Inflammatory macrophage treated with lipopolysaccharide for 4 hours (primary cell): Measurements from ENCODE around the gene MS4A10.

Experiments
- DNase-seq: peaks from one replicate; pipeline ENCODE4 v3.0.0-alpha.2; 2020

MS4A10 gene

DNA sequence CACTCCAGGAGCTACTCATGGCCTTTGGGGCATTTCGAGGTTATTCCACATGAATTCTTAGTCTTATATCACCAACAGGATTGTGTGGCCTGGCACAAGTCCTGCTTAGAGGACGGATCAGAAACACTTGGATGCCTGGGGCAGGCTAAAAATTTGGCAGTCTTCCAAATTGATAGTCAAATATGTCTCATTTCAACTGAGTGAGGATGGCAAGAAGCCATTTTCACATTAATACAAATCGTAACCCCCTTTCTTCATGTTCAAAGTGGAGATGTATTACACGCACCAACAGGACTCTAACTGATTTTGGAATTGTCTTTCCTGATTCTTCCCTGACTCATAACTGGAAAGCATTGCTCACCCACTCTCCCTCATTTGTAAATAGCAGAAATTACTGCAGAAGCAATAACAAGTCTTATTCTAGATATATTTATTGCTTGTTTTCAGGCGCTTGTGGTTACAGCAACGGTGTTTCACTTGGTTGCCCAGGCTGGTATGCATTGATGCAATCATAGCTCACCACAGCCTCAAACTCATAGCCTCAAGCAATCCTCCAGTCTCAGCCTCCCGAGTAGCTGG is 46.5 kb downstream of the MS4A10 start:
- no peak for DNase-seq

GRCh38 chr11:60834742-60835533 is 49.8 kb downstream of the MS4A10 start:
- DNase-seq = peak; percentile 21

DNA sequence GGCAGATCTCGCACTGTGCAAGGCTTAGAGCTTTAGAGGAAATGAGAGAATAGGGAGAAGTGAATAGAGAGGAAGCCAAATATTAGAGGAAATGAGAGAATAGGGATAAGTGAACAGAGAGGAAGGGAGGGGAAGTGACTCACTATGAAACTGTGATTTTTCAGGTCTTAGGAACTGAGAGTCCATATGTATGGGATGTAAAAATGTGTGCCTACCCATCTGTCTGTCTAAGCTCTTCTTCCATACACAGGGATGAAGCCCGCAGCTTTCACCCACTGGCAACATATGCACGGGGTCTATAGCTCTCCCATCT is 50.4 kb downstream of the MS4A10 start:
- DNase-seq = peak; percentile 88

DNA sequence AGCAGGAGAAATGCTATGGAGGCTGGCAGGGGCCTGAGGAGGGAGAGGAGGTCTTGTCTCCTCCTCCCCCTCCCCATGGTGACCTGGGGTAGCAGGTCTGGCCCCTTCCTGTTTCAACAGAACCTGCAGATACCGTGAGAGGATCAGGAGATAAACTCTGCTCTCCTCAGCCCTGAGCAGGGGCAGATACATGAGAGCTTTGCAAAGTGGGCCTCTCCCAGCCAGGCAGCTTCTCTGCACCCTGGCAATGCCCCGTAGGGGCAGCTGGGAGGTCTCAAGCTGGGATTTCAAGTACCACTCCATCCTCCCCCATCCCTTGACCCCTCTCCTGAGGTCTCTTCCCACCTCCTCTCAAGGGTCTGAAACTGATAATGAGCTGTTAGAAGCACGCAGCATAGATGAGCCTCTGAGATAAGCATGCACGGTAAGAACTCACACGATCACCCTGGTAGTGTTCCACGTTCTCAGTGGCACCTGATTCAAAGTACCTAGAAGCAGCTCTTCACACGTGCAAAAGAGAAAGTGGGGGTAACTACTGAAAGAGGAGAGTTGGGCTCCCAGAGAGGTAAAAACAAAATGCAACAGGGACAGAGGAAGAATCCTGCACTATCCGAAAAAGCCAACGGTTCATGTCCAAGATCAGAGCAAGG is 51.9 kb downstream of the MS4A10 start:
- DNase-seq = no peak

DNA sequence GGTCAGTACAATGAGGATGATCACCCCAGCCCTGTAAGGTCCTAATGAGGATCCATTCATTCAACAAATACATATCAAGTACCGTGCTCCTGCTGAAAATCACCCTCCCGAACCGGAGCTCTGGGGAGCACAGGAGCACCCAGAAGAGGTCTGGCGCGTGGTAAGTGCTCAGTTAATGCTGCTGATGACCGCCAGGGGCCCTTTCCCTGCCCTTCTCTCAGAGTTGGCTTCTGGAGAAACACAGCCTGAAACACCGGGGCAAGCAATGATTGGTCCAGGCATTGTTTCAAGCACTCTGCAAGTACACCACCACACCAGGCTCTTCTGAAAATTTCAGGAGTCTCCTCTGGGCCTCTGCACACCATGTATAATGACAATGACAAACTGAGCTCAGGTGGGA is 53.0 kb downstream of the MS4A10 start:
- DNase-seq = no peak

DNA sequence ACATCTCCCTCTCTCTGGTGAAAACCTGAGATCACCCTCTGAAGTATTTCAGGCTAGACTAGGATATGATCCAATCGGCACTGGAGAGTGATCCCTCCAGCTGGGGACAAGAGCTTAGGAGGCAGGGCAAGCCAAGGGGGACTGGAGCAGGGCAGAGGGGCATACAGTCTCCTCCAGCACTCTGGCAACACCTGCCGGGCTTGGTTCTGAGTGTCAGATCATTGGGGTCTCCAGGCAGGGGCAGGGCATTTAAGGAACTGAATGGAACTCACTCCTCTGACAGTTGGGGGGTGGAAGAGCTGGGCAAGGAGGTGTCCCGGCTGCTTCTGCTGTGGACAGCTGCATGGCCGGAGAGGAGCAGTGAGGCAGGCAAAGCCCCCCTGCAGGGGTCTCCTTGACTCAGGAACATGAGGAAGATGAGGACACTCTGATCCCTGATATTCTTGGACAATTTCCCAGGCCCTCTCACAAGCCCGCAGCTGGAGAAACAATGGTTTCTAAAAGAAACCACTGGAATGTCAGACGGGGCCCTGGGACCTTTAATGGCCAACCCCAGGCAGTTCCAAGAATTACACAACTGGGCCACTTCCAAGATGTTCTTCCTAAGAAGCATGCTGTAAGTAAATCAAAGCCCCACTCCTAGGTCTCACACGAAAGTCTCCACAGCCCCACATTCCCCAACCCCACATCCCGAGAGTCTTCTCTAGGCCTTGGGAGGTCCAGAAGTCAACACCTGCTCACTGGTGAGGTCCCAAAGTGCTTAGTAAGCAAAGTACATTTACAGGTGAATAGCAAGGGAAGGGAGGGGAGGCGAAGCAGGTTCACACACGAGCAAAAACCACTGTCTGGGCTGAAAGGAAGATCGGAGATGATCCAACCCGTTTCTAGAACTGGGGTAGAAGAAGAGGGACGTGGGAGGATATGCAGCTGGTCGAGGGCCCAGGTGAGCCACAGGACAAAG is 55.6 kb downstream of the MS4A10 start:
- DNase-seq = no peak

GRCh38 chr11:60841797-60842667 is 56.9 kb downstream of the MS4A10 start, which contains the start of gene CCDC86:
Gene CCDC86 (plus strand): TSS chr11:60842113. CDS start chr11:60842125, 12 bp downstream.
- DNase-seq = peak; percentile 93

DNA sequence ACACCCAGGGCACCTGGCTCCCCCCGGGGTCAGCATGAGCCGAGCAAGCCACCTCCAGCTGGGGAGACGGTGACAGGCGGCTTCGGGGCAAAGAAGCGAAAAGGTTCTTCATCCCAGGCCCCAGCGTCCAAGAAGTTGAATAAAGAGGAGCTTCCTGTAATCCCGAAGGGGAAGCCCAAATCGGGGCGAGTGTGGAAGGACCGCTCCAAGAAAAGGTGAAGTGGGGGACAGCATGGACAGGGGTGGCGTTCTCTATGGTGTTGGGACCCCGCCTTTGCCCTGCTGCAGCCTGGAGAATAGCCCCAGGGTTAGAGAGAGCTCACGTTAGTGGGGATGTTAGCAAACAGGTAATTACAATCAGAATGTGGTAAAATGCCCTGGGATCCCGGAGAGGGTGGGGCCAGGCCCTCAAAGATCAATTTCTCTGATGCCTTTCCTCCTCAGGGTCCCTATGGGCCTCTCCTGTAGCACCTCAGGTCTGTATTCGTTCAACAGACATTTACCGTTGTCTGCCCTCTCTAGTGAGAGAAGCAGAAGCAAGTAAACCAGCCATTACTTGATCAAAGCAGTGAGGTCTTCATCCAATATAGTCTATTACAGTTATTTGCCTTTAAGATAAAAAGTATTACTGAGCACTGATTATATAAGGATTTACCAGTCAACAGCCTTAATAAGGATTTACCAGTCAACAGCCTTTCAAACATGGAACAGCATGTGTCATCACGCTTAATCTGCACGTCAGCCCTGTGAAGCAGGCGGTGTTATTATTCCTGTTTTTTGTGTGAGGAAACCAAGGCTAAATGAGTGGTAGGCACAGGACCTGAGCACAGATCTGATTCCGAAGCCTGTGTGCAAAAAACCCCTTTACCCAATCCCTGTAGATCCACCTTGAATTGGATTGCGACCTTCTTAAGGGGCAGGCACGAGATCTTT is 57.8 kb downstream of the MS4A10 start:
- peak; percentile 14 for DNase-seq

DNA sequence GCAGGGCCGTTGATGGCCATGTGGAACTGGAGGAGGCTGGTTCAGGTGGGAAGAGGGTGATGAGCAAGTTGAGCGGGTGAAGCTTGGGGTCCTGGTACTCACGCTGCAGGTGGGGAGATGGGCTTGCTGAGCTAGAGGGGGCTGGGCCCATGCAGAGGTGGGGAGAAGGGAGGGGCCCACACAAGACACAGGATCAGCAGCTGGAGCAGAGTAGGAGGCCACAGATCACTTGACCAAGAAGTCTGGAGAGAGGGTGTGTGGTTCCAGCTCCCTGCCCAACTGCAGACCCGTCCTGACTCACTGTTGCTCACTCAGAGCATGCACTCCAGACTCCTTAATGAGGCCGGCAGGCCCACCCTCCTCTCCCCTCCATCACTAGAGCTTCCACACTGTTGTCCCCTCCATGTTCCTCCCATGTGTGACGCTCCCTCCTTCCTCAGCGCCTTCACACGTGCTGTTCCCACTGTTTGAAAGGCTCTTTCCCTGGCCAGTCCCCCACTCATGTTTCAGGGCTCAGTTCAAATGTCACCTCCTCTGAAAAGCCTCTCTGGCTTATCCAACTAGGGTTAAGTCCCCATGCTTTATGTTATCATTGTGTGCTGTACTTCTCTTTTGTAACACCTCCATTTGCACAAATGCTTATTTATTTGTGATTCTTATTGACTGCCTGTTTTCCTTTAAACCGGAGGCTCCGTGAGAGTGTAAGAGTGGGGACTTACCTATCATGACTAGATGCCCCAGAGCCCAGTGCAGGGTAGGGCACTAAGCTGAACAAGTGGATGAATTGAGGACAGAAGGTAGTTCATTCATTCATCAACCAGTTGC is 59.1 kb downstream of the MS4A10 start:
- no peak for DNase-seq

DNA sequence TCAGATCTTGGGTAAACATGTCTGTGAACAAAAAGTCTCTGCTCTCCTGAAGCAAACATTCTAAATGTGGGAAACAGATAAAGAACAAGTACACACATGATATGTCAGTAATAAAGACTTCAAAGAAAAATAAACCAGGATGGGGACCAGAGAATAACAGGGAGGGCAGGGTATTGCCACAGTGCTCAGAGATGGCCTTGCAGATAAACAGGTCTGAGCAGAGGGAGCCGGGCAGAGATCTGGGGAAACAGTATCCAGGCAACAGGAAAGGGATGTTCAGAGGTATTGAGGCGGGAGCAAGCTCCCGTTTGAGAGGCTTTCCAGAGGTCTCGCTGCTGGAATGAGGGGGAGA is 59.7 kb downstream of the MS4A10 start:
- no peak for DNase-seq

GRCh38 chr11:60845338-60845737 is 60.2 kb downstream of the MS4A10 start:
- DNase-seq = no peak

- DNase-seq = no peak
Measured at GRCh38 chr11:60847281-60847680, 62.1 kb downstream of the MS4A10 start.

GRCh38 chr11:60847896-60848295 is 62.8 kb downstream of the MS4A10 start:
- DNase-seq = no peak

- no peak for DNase-seq
Measured at GRCh38 chr11:60848714-60849151, 63.6 kb downstream of the MS4A10 start.

DNA sequence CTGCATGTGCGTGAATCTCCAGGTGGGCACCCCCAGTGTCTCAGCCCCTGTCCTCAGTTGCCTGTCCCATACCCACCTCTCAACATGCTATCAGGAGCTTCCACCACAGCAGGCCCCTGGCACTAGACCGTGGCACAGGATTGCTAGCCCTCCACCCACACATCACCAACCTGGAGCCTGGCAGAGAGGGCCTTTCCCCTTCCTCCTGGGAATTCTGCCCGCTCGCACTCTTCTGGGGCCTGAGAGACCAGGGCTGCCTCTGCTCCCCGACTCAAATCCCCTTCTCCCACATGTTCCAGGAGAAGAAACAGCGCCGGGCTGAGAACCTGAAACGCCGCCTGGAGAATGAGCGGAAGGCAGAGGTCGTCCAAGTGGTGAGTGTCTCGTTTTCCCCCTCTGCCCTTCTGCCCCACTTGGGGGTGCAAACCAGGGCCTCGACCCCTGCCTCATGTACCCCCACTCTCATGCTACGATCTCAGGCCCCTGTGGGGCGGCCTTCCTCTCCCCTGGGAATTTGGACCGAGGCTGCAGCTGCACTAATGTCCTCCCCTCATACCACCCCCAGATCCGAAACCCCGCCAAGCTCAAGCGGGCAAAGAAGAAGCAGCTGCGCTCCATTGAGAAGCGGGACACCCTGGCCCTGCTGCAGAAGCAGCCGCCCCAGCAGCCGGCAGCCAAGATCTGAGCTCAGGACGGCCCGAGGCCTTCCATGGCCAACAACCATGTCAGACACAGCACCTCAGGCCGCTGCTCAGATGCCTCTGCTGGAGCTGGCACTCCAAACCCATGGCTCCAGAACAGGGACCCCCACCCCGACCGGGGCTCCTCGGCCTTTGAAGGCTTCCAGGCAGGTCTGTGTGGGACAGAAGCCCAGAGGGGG is 64.7 kb downstream of the MS4A10 start:
- DNase-seq = no peak
